ENCODE measurements around the gene USP24.

The USP24 gene

DNA sequence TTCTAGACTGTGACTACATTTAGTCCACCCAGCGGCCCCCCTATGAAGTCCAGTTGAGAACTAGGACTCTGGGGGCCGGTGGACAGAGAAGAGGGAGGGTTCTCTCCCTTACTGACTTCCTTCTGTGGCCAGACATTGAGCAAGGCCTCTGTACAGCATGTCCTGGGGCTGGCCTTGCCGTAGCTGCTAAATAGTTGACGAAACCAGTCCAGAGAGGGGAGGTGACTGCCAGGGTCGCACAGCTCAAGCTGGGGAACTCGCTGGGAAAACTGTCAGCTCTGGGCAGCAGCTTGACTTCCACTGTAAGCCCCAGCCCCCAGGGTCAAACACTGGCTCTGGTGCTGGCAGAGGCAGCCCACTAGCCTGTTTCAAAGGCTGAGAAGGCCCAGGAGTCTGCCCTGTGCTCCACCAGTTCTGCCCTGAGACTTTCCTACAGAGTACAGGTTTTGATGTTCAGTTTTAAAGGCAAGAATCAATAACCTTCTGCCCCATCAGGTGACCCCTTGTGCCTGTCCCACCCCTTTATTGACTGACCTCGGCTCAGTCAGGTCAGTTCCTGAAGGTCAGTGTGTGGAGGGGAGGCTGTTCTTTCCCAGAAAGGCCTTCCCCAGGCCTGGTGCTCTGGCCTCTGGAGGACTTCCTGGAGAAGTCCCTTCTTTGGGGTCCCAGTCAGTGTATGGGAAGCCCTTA, 161.8 kb downstream of the USP24 start:
- TF ChIP-seq, protein P1, sequence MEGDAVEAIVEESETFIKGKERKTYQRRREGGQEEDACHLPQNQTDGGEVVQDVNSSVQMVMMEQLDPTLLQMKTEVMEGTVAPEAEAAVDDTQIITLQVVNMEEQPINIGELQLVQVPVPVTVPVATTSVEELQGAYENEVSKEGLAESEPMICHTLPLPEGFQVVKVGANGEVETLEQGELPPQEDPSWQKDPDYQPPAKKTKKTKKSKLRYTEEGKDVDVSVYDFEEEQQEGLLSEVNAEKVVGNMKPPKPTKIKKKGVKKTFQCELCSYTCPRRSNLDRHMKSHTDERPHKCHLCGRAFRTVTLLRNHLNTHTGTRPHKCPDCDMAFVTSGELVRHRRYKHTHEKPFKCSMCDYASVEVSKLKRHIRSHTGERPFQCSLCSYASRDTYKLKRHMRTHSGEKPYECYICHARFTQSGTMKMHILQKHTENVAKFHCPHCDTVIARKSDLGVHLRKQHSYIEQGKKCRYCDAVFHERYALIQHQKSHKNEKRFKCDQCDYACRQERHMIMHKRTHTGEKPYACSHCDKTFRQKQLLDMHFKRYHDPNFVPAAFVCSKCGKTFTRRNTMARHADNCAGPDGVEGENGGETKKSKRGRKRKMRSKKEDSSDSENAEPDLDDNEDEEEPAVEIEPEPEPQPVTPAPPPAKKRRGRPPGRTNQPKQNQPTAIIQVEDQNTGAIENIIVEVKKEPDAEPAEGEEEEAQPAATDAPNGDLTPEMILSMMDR (IDR thresholded peaks at IDR 0.05), result no peak

DNA sequence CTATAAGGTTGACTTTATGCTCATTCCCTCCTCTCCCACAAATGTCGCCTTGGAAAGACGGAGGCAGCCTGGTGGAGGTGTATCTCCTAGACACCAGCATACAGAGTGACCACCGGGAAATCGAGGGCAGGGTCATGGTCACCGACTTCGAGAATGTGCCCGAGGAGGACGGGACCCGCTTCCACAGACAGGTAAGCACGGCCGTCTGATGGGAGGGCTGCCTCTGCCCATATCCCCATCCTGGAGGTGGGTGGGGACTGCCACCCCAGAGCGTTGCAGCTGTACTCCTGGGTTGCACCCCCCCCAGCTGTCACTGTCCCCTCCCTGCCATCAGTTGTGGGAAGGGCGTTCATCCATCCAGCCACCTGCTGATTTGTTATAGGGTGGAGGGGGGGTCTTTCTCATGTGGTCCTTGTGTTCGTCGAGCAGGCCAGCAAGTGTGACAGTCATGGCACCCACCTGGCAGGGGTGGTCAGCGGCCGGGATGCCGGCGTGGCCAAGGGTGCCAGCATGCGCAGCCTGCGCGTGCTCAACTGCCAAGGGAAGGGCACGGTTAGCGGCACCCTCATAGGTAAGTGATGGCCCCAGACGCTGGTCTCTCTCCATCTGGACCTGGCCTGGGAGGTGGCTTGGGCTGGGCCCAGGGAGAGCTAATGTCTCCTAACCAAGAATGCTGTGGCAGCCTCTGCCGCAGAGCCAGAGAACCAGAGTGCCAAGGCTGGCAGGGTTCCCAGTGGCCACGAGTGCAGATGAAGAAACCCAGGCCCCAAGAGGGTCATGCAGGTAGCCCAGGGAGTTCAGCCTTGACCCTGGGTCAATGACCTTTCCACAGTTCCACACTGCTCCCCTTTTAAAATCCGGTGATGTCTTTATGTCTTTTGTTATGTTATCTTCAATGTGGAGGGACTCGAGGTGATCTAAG, 162.7 kb downstream of the USP24 start:
- TF ChIP-seq, protein P1 (IDR thresholded peaks at IDR 0.05), result no peak

DNA sequence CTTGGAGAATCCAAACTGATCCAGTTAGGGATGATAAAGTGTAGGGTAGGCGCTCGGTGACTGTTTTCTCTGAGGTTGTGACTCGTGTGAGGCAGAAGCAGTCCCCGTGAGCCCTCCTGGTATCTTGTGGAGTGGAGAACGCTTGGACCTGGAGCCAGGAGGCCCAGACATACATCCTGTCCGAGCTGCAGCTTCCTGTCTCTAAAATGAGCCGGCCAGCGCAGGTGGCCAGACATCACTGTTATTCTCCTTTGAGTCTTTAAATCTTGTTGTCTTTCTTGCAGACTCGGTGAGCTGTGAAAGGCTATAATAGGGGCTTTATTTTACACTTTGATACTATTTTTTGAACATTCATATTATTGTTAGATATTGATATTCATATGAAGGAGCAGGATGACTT, 163.5 kb downstream of the USP24 start:
- TF ChIP-seq, protein P1 (IDR thresholded peaks at IDR 0.05), result no peak

DNA sequence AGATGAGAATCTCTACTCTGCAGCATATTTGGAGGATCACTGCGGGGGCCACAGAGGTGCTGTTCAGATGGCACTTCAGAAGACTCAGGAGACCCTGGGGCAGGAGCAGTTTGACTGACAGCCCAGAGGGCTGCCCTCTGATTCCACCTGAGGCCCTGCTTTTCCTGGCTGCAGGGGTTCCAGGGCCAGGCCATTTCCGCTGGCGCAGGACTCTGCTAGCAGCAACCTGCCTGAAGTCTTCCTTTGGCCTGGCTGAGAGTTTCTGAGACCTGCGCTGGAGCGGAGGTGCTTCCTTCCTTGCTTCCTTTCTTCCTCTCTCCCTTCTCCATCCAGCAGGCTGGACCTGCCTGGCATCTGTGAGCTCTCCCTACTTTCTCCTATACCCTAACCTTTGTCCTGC, 164.0 kb downstream of the USP24 start:
- TF ChIP-seq, protein P1 (IDR thresholded peaks at IDR 0.05), result no peak

DNA sequence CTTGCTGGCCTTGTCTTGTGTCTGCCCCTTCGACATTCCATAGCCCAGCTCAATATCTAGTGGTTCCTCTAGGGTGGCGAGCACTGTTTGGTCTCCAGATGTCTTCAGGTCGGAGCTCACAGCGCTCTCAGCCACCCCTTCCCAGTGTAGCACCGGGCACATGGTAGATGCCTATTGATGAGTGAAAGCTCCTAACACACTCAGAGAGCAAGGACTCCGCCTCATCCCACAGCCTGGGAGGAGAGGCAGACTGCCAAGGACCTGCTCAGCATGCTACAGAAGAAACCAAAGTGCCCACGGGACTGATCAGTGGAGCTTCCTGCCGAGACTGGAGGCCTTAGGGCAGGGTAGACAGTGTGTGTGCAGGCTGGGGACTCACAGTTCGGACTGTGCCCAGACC, 164.9 kb downstream of the USP24 start:
- TF ChIP-seq, protein P1 (IDR thresholded peaks at IDR 0.05), result no peak

DNA sequence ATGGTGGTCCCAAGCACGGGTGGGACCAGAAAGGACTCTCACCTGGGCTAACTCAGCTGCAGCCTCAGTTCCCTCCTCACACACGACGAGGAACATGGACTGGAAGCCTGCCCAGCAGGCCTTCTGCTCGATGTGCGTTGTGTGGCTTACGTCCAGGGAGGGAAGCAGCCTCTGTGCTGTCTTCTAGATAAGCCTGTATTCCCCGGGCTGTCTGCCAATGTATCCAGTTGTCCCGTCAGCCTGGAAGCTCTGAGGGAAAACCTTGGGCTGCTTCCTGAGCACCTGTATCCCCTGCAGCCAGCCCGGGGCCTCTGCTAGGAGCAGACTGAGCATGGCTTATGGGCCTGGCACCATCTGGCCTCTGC, 165.3 kb downstream of the USP24 start:
- TF ChIP-seq, protein P1 (IDR thresholded peaks at IDR 0.05), result no peak

DNA sequence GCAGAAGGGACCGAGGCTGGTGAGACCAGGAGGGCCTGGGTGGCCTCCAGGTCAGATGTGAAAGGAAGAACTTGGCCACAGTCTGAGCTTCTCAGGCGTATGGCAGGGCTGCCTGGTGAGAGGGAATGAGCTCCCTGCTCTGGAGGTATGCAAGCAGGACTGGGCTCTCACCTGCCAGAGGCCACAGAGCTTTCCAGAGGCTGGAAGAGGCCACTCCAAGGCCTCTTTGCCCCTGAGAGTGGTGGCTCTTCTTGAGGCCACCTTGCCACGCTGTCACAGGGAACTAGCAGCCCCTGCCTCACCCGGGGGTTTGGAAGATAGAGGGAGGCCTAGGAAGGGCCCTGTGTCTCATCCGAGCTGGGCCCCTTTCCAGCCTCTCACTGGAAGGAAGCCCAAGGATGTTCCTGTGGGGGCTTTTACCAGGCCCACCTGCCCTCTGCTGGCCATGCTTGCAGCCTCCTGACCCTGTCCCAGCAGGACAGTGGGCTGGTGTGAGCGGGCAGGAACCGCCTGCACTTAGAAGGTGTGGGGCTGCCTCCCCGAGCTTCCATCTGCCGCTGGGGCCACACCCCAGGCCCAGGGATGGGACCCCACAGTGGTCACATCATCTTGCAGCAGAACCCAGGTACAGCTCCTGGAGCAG, 165.8 kb downstream of the USP24 start:
- TF ChIP-seq, protein P1 (IDR thresholded peaks at IDR 0.05), result no peak; the same call in 1 of the 2 replicates

Data from LNCAP (cell line).